ENCODE data around the gene DLG1.

DLG1 gene

GRCh38 chr3:197242784-197243432 lies 55.5 kb downstream of the DLG1 start:
- H3K9me3 ChIP-seq: no peaks in the 10 kb centered on the region; the same call in 1 of the 2 replicates
- no peak for DNase-seq
- no peaks in the 10 kb centered on the region for H3K27me3 ChIP-seq
- H3K36me3 ChIP-seq: no peaks in the 10 kb centered on the region; the same call in none of the 2 replicates
- H3K4me1 ChIP-seq: peaks cover 7% of the 10 kb centered on the region; the same call in 1 of the 2 replicates
- no peak for TF ChIP-seq CTCF (IDR thresholded peaks at IDR 0.05; ENCODE audit: low read depth, low read length)
- no peak overlapping the region for H3K4me3 ChIP-seq (ENCODE audit: low read depth, low read length)

- Histone ChIP-seq H3K36me3 (peaks cover 3% of the 10 kb centered on the region), H3K4me3 (ENCODE audit: low read depth, low read length) (no peak overlapping the region), H3K4me1 (peaks cover 7% of the 10 kb centered on the region; the same call in 1 of the 2 replicates), H3K27me3 (no peaks in the 10 kb centered on the region), H3K9me3 (peaks cover 3% of the 10 kb centered on the region; the same call in 1 of the 2 replicates)
- TF ChIP-seq CTCF (IDR thresholded peaks at IDR 0.05; ENCODE audit: low read depth, low read length): no peak
- no peak for DNase-seq
Observed at GRCh38 chr3:197241173-197241572, 57.2 kb downstream of the DLG1 start.

DNA sequence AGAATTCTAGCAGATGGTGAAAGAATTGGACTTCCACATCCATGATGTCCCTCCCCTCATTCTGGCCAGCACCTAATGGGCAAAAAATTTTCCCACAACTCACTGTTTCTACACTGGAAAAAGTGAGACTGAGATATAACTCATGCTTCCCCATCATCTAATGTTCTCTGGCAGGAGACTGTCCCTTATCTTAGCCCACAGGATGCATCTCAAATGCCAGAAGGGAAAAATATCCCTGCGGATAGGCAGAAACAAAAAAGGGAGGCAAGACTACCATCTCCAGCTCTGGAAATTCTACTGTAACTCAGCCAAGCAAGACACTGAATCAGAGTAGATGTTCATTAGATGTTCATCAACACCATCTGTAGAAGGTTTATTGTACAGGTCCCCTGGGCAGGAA lies 58.6 kb downstream of the DLG1 start:
- H3K9me3 ChIP-seq: peaks cover 3% of the 10 kb centered on the region; the same call in 1 of the 2 replicates

DNA sequence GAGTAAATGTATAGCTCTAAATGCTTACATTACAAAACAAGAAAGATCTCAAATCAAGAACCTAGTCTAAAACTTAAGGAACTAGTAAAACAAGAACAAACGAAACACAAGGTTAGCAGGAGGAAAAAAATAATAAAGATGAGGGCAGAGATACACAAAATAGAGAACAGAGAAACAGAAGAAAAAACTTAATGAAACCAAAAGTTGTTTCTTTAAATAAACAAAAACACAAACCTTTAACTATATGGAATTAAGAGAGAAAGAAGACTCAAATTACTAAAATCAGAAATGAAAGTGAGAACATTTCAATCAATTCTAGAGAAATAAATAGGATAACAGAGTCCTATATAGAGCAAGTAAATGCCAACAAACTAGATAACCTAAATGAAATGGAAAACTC lies 59.6 kb downstream of the DLG1 start:
- H3K9me3 ChIP-seq: peaks cover 3% of the 10 kb centered on the region
- peaks cover 5% of the 10 kb centered on the region for H3K36me3 ChIP-seq
- TF ChIP-seq CTCF (IDR thresholded peaks at IDR 0.05; ENCODE audit: low read depth, low read length): no peak
- no peaks in the 10 kb centered on the region for H3K27me3 ChIP-seq
- peaks cover 7% of the 10 kb centered on the region; the same call in 1 of the 2 replicates for H3K4me1 ChIP-seq
- no peak overlapping the region for H3K4me3 ChIP-seq (ENCODE audit: low read depth, low read length)
- DNase-seq: no peak

More for the DNA sequence above, 58.6 kb downstream of the DLG1 start:
- Histone ChIP-seq H3K36me3 (peaks cover 5% of the 10 kb centered on the region), H3K27me3 (no peaks in the 10 kb centered on the region), H3K4me1 (peaks cover 7% of the 10 kb centered on the region; the same call in 1 of the 2 replicates), H3K4me3 (ENCODE audit: low read depth, low read length) (no peak overlapping the region)
- TF ChIP-seq CTCF (IDR thresholded peaks at IDR 0.05; ENCODE audit: low read depth, low read length): no peak
- no peak for DNase-seq

GRCh38 chr3:197237897-197238296 lies 60.5 kb downstream of the DLG1 start:
- no peak for DNase-seq
- H3K9me3 ChIP-seq: peaks cover 3% of the 10 kb centered on the region
- H3K27me3 ChIP-seq: no peaks in the 10 kb centered on the region
- TF ChIP-seq CTCF (IDR thresholded peaks at IDR 0.05; ENCODE audit: low read depth, low read length): no peak
- H3K4me3 ChIP-seq (ENCODE audit: low read depth, low read length): no peak overlapping the region
- H3K4me1 ChIP-seq: peaks cover 7% of the 10 kb centered on the region; the same call in 1 of the 2 replicates
- H3K36me3 ChIP-seq: peaks cover 5% of the 10 kb centered on the region

GRCh38 chr3:197236362-197236761 lies 62.0 kb downstream of the DLG1 start:
- DNase-seq: no peak

More at GRCh38 chr3:197236362-197236761, 62.0 kb downstream of the DLG1 start:
- no peak for TF ChIP-seq CTCF (IDR thresholded peaks at IDR 0.05; ENCODE audit: low read depth, low read length)
- Histone ChIP-seq H3K4me1 (peaks cover 7% of the 10 kb centered on the region; the same call in 1 of the 2 replicates), H3K36me3 (peaks cover 5% of the 10 kb centered on the region; the same call in 1 of the 2 replicates), H3K9me3 (peaks cover 3% of the 10 kb centered on the region), H3K4me3 (ENCODE audit: low read depth, low read length) (no peak overlapping the region), H3K27me3 (no peaks in the 10 kb centered on the region)
